HepG2 (cell line): Measurements from ENCODE around the gene COL9A3.

ENCODE experiments used
- PAF1 ChIP-seq: IDR thresholded peaks from 2 replicates; pipeline ENCODE4 v1.6.1; 2016; ENCODE audit warnings: missing genetic modification reagents, missing compliant biosample characterization
- SIX1 ChIP-seq: sonication (generic); formaldehyde crosslinking; IDR thresholded peaks from 2 replicates; pipeline ENCODE4 v1.4.0; 2020; ENCODE audit warnings: missing genetic modification reagents, borderline replicate concordance
- USF2 ChIP-seq, 2 experiments: sonication (generic) in 1 of 2; formaldehyde crosslinking in 1 of 2; IDR thresholded peaks; 2 replicates each; pipeline versions ENCODE4 v1.5.1 to v1.6.1; 2011 to 2020; ENCODE audit warnings: borderline replicate concordance in 1 of 2, low read depth in 1 of 2, low read length in 1 of 2, mild to moderate bottlenecking in 1 of 2, missing genetic modification reagents in 1 of 2, moderate library complexity in 1 of 2
- ZNF274 ChIP-seq: sonication (generic); formaldehyde crosslinking; IDR thresholded peaks from 2 replicates; pipeline ENCODE4 v1.5.1; 2020; ENCODE audit warnings: mild to moderate bottlenecking, missing genetic modification reagents
- ZNF496 ChIP-seq: sonication (generic); formaldehyde crosslinking; IDR thresholded peaks from 2 replicates; pipeline ENCODE4 v1.8.1; 2023; ENCODE audit warnings: mild to moderate bottlenecking, moderate library complexity, missing genetic modification reagents; ENCODE audit not compliant: insufficient replicate concordance
- ZNF782 ChIP-seq: sonication (generic); formaldehyde crosslinking; IDR thresholded peaks from 2 replicates; pipeline ENCODE4 v1.4.0; 2020; ENCODE audit warnings: missing genetic modification reagents, mild to moderate bottlenecking, borderline replicate concordance
- TF ChIP-seq, protein P1 (sequence below): sonication (generic); formaldehyde crosslinking; IDR thresholded peaks from 2 replicates; pipeline ENCODE4 v1.5.0; 2020; ENCODE audit warnings: mild to moderate bottlenecking, missing genetic modification reagents, moderate library complexity

GRCh38 chr20:62772103-62772611 is 44.7 kb upstream of the COL9A3 start:
- TF ChIP-seq ZNF274 (CRISPR knock-in tag) (no peak), USF2 (IDR thresholded peaks at IDR 0.05; ENCODE audit: low read depth, low read length) (no peak), USF2 (CRISPR knock-in tag; IDR thresholded peaks at IDR 0.05; ENCODE audit: borderline replicate concordance) (no peak), ZNF782 (CRISPR knock-in tag) (no peak), SIX1 (CRISPR knock-in tag) (no peak), PAF1 (no peak), ZNF496 (CRISPR knock-in tag) (no peak)
- TF ChIP-seq, protein P1, sequence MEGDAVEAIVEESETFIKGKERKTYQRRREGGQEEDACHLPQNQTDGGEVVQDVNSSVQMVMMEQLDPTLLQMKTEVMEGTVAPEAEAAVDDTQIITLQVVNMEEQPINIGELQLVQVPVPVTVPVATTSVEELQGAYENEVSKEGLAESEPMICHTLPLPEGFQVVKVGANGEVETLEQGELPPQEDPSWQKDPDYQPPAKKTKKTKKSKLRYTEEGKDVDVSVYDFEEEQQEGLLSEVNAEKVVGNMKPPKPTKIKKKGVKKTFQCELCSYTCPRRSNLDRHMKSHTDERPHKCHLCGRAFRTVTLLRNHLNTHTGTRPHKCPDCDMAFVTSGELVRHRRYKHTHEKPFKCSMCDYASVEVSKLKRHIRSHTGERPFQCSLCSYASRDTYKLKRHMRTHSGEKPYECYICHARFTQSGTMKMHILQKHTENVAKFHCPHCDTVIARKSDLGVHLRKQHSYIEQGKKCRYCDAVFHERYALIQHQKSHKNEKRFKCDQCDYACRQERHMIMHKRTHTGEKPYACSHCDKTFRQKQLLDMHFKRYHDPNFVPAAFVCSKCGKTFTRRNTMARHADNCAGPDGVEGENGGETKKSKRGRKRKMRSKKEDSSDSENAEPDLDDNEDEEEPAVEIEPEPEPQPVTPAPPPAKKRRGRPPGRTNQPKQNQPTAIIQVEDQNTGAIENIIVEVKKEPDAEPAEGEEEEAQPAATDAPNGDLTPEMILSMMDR, result no peak
